ENCODE measurements around the gene CLEC18B. TPM values are rescaled to one million over a fixed set of nuclear protein-coding genes. Genes with fewer than 3 reads are reported as not detected.
"Not testable (repeated sequence)": the region's sequence is repeated elsewhere in the genome, so short reads cannot be mapped to it uniquely, and the experiment has no call there.

Gene CLEC18B
- total RNA-seq, 4 donors from 2014 or later = 0.69 TPM; not detected in 3

- H3K27ac ChIP-seq; intact Hi-C loops (cut with DNase I; ENCODE audit: low total_unique reads); H3K9me3 ChIP-seq; H3K36me3 ChIP-seq; H3K4me3 ChIP-seq; H3K27me3 ChIP-seq; H3K4me1 ChIP-seq: not testable (repeated sequence)
- DNase-seq = peak in 1 of 2 donors; percentile 9
Observed at GRCh38 chr16:74391454-74392050, 29.7 kb downstream of the CLEC18B start.

- H3K27ac ChIP-seq; H3K27me3 ChIP-seq; H3K9me3 ChIP-seq; H3K4me1 ChIP-seq; H3K4me3 ChIP-seq; intact Hi-C loops (cut with DNase I; ENCODE audit: low total_unique reads); DNase-seq; H3K36me3 ChIP-seq: not testable (repeated sequence)
Observed at GRCh38 chr16:74382339-74383034, 38.8 kb downstream of the CLEC18B start.

GRCh38 chr16:74373847-74374184 lies 47.5 kb downstream of the CLEC18B start:
- H3K27ac ChIP-seq; H3K4me1 ChIP-seq; intact Hi-C loops (cut with DNase I; ENCODE audit: low total_unique reads); DNase-seq; H3K4me3 ChIP-seq; H3K9me3 ChIP-seq; H3K36me3 ChIP-seq; H3K27me3 ChIP-seq: not testable (repeated sequence)

- TF ChIP-seq POLR2A (IDR thresholded peaks at IDR 0.05) (no peak), CTCF (IDR thresholded peaks at IDR 0.05) (no peak)
- intact Hi-C loops (cut with DNase I; ENCODE audit: low total_unique reads) = no loop called here
- Histone ChIP-seq H3K27ac (no peak overlapping the region), H3K4me1 (no peaks in the 10 kb centered on the region), H3K27me3 (no peaks in the 10 kb centered on the region), H3K4me3 (no peak overlapping the region), H3K9me3 (no peaks in the 10 kb centered on the region), H3K36me3 (no peaks in the 10 kb centered on the region)
- DNase-seq = no peak
Observed at GRCh38 chr16:74372953-74373846, 48.1 kb downstream of the CLEC18B start.

- TF ChIP-seq POLR2A (IDR thresholded peaks at IDR 0.05) = no peak
- no peak for TF ChIP-seq CTCF (IDR thresholded peaks at IDR 0.05)
- Histone ChIP-seq H3K4me1 (no peaks in the 10 kb centered on the region), H3K27me3 (no peaks in the 10 kb centered on the region), H3K27ac (no peak overlapping the region), H3K9me3 (no peaks in the 10 kb centered on the region), H3K36me3 (no peaks in the 10 kb centered on the region), H3K4me3 (no peak overlapping the region)
- no peak for DNase-seq
- intact Hi-C loops (cut with DNase I; ENCODE audit: low total_unique reads) = no loop called here
Observed at GRCh38 chr16:74372369-74372768, 48.9 kb downstream of the CLEC18B start.

- H3K9me3 ChIP-seq; H3K4me3 ChIP-seq; H3K27ac ChIP-seq; DNase-seq; H3K27me3 ChIP-seq; H3K4me1 ChIP-seq; intact Hi-C loops (cut with DNase I; ENCODE audit: low total_unique reads); H3K36me3 ChIP-seq: not testable (repeated sequence)
Observed at GRCh38 chr16:74370338-74371135, 50.7 kb downstream of the CLEC18B start.
